CD4-positive, alpha-beta T cell treated with Interleukin-4 for 4 hours (primary cell): ENCODE data around the gene SLC26A9.

ENCODE experiments used
- DNase-seq: peaks from one replicate; pipeline ENCODE4 v3.0.0-alpha.2; 2020

The SLC26A9 gene, protein sequence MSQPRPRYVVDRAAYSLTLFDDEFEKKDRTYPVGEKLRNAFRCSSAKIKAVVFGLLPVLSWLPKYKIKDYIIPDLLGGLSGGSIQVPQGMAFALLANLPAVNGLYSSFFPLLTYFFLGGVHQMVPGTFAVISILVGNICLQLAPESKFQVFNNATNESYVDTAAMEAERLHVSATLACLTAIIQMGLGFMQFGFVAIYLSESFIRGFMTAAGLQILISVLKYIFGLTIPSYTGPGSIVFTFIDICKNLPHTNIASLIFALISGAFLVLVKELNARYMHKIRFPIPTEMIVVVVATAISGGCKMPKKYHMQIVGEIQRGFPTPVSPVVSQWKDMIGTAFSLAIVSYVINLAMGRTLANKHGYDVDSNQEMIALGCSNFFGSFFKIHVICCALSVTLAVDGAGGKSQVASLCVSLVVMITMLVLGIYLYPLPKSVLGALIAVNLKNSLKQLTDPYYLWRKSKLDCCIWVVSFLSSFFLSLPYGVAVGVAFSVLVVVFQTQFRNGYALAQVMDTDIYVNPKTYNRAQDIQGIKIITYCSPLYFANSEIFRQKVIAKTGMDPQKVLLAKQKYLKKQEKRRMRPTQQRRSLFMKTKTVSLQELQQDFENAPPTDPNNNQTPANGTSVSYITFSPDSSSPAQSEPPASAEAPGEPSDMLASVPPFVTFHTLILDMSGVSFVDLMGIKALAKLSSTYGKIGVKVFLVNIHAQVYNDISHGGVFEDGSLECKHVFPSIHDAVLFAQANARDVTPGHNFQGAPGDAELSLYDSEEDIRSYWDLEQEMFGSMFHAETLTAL

DNA sequence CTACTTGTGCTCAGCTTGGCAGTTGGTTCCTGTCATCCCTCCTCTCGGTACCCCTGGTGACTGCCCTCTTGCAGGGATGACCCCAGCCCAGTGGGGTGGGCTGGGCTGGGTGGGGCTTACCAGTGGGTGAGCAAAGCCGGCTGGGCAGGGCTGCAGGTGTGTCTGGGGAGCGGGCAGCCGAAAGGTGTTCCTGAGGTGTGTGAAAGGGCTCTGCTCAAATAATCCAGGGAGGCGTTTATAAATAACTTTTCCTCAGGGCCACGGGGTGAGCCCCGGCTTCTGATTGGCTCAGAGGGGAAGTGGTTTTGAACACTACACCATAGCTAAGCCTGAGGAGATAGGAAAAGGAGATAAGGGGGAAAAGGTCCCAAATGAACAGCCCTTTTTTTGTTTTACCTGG is at the start of gene SLC26A9:
Gene SLC26A9, minus strand, starts transcription at position 212 of the 400 bp plus-strand sequence. CDS start 7,636 bp downstream, outside the sequence.
- no peak for DNase-seq

DNA sequence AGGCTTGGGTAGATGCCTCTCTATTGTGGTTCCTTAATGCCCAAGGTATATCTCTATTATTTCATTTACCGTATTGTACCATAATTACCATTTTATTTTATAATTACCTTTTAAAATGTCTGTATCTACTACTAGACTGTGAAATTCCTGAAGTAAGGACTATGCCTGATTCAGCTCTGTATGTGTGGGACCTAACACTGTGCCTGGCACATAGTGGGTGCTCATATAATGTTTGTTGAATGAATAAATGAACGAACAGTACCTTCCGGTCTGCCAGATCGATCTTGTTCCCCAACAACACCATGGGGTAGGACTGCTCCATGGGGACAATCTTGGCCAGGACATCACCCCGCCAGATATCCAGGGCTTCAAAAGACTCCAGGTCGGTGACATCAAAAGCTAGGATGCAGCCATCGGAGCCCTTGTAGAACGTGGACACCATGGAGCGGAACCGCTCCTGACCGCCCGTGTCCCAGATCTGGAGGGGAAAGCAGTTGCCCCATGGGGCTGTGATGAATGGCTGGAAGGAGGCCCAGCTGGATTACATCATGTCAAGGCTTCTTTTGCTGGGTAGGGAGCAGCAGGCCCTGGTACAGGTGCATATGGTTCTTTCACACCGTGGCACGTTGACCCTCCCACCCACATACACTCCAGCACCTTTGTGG is 49.1 kb upstream of the SLC26A9 start:
- no peak for DNase-seq

DNA sequence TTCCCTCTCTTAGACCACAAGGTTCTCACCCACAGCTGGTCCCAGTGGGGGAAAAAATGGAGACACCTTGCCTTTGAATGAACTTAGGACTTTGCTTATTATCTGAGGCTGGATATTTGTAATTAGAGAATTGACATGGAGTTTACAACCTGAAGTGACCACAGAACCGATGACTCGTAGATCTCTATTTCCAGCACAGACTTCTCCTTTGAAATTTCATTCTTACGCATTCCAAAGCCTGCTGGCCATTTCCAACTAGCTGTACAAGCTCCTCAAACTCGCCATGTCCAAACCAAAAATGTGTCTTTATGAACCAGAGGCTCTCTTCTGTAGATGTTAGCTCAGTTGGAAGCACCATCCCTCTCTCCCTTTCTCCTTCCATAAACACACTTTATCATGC is 48.0 kb upstream of the SLC26A9 start:
- DNase-seq: no peak

DNA sequence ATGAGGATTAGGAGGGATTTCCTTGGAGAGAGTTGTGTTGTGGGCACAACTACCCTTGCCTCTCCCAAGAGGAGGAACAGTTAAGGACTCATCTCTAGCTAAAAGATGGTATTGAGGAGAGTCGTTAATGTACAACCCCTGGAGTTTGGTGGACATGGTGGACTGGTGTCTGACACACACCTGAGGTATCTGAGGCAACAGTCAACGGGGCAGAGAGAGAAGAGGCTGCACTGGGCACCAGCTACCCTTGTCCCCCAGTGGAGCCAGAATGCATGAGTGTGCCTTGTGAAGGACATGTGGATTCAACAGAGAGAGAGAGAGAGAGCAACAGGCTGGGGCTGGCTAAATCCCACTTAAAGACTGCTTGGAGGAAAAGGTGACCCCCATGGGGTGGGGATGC is 47.0 kb upstream of the SLC26A9 start:
- no peak for DNase-seq

DNA sequence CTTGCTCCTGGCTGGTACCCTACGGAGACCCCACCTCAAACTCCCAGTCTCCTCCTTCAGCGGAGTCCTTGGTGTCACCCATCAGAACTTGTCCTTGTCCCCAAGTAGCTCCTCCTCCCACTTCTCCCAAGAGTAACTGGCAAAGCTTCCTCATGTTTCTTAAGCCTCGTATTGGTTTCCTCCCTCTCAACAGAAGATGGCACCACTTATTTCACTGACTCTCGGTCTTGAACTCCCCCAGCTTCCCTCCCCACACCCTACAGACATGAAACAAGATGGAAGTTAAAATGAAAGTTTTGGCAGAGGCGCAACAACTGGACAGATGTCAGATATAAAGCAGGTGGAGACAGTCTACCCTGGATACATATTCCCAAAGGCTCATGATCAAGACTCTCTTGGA is 46.5 kb upstream of the SLC26A9 start:
- no peak for DNase-seq

DNA sequence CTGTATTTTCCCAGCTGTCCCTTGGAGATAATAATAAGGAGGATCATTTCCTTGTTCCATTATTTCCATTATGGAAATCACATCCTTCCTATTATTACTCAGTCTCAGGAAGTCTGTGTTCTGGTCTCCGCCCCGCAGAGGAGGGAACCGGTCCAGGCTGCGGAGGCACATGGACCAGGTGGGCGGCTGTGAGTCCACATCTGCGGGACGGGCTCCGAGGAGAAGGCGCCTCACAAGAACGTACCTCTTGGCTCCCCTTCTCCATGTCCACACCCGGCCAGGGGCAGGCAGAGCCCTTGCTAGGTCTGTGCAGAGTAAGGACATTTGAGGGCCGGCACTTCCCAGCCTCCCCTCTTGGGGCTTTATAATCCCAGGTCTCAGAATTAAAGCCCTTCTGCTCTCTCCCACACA is 45.3 kb upstream of the SLC26A9 start:
- no peak for DNase-seq

DNA sequence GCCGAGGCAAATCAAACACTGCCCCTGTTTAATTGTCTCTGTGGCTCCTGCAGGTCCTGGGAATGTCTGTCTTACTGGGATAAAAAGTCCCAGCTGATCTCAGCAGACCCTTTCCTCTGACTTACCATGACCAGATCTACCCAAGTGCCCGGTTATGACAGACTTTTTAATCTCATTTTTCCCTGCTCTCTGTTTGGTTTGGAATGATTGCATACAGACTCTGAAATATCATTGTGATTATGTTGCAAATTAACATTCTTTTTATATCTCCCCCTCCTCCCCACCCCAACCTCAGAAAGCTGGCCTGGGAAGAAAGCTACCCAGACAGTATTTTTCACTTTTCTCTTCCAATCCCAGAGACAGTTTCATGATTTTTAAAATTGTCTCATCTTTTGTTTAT is 43.6 kb upstream of the SLC26A9 start:
- no peak for DNase-seq

DNA sequence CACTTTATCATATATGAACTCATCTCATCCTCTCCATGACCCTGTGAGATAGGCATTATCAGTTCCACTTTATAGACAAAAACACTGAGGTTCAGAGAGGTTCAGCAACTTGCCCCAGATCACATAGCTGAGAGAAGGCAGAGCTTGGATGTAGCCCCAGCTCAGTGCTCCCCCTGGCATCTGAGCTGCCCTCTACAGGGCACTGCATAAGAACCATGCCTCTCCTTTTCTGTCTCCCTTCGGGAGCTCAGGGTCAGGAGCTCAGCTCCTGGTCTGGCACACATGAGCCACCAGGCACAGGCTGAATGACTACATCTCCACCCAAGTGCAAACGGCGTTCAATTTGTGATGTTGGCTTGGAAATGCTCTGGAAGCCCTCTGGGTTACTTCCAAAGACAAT is 43.0 kb upstream of the SLC26A9 start:
- no peak for DNase-seq

DNA sequence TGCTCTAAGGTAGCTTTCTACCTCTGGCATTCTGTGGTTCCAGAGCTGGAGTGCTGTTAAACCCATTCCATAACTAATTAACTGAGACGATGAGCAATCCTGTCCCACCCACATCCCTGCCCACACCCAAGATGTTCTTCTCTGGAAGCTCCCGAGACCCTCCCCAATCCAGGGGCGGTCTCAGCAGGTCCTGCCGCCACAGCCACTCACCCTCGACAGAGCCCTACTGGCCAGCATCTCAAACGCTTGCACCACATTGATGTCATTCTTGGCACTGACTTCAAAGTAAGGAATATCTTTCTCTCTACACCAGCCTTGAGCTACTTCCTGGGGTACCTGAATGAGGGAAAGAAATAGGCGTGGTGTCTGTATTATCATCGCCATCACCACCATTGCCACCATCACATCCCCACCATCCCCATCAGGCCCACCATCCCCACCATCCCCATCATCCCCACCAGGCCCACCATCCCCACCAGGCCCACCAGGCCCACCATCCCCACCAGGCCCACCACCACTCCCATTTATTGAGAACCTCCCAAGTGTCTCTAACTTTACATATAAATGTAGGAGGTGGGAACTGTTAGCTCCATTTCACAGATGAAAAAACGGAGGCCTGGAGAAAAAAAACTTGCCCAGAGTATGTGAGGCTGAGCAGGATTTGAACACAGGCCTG is 42.2 kb upstream of the SLC26A9 start:
- DNase-seq: no peak

DNA sequence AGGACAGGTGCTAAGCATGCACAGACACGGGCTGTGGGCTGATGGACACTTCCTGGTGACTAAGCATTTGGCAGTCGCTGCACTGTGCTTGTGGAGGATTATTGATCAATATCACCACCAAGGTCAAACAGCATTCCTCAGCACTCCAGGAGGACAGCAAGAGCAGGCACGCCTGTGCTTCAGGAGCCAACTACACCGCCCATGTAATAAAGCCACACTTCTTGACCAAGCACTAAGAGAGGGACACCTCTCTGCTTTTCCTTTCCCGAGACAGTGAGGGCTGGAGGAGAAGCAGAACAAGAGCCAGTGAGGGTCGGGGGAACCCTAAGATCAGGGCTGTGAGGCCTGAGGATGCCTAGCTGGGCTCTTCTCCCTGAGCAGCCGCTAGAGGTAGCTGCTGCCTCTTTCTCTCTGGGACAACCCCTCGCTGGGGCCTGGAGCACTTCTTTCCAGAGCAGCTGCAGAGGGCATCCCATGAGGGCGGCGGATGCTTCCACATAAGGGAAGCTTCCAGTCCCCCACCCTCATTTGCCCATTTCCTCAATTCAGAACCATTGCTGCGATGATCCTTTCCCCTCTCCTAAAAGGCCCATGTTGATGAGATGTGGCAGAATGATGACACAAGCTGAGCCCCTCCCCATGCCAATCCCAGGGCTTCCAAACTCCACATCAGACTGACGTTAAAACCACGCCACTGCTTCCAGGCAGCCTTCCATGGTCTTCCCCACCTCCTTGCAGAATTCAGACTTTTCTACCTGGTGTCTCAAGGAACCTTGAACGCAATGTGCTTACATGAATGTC is 40.9 kb upstream of the SLC26A9 start:
- no peak for DNase-seq

DNA sequence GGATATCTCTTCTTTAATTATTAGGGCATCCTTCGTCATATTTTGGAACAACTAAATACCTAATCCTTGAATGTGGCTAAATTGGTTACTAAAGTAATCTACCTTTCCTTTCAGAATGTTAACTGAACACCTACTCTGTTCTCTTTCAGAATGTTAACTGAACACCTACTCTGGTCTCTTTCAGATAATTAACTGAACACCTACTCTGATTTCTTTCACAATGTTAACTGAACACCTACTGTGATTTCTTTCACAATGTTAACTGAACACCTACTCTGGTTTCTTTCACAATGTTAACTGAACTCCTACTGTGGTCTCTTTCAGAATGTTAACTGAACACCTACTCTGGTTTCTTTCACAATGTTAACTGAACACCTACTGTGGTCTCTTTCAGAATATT is 38.0 kb upstream of the SLC26A9 start:
- no peak for DNase-seq

DNA sequence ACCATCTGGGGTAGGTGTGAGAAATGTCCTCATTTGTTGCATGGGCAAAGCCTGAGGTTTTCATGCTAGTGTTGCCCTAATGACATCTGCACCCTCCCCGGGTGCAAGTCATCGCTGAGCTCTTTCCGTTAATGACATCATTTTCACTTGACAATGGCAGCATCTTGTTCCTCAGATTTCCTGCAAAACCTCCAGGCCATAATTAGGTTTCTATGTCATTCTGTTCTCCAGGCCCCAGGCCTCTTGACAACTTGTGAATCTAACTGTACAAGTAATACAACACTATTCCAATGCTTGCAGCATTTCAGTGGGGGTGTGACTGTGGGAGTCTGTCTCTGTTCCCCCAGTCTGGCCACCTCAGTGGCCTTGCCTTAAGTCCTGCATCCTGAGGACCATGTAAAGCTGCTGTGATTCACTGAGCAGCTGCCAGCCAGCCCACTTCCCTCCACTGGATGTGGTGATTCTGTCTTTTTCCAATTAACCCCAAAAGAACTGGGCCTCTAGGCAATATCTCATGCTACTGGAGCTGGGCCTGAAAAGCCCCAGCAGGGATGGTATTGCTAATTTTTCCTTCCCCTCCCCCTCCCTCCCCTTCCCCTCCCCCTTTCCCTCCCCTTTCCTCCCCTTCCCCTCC is 37.1 kb upstream of the SLC26A9 start:
- DNase-seq: no peak

DNA sequence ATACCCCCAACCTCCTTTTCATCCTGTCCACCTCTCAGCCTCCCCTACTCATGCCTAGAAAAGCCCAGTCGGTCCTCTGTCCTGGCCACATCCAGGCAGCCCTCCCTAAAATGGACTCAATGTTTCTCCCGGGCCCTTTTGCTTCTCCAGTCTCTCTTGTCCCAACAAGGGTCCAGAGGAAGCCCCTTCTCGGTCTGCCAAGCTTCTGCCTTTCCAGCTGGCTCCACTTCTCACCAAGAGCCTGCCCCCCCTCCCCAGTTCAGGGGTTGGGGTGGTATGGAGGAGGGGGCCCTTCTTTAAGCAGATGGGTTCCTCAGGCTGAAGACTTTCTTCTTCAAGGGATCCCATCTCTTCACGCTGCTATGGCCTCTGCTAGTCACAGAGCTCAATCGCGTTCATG is 36.0 kb upstream of the SLC26A9 start:
- no peak for DNase-seq

DNA sequence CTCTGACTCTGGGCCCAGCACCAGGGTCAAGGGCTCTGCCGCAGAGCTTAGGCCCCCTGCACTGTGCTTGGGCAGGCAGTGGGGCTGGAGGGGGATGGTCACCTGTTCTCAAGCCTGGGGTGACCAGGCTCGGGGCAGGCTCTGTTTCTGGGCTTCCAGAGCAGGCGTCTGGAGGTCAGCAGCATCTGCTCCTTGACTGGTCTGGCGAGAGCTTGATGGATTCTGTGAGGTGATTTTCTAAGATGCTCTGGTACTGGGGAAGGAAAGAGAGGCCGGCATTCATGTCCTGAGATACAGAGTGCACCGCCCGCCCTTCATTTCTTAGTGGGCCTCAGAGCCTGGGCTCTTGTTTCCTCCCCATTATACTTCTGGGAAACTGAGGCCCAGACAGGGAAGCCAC is 35.4 kb upstream of the SLC26A9 start:
- DNase-seq: no peak

DNA sequence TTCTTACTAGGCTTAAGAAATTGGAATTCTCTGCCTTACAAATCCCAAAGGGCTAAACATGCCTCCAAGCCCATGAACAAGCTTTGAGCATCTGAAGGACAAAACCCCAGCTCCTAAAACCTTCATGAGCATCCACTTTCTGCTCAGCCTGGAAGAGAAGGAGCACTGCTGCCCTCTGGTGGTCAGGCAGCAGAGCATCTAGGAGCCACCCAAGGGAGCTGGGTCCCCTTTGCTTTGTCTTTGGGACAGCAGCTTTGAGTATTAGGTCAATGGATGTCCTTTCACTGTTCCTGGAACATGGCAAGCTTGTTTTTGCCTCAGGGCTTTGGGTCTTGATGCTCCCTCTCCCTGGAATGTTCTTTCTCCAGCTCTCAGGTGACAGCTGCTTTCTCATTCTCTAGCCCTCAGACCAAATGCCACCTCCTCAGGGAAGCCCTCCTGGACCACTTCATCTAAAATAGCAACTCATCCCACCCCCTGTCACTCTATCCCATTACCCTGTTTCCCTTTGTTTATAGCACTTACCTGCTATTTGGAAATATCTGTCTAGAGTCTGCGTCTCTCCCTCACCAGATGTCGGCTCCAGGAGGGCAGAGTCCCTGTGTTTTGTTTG is 34.3 kb upstream of the SLC26A9 start:
- DNase-seq: peak; percentile 70

DNA sequence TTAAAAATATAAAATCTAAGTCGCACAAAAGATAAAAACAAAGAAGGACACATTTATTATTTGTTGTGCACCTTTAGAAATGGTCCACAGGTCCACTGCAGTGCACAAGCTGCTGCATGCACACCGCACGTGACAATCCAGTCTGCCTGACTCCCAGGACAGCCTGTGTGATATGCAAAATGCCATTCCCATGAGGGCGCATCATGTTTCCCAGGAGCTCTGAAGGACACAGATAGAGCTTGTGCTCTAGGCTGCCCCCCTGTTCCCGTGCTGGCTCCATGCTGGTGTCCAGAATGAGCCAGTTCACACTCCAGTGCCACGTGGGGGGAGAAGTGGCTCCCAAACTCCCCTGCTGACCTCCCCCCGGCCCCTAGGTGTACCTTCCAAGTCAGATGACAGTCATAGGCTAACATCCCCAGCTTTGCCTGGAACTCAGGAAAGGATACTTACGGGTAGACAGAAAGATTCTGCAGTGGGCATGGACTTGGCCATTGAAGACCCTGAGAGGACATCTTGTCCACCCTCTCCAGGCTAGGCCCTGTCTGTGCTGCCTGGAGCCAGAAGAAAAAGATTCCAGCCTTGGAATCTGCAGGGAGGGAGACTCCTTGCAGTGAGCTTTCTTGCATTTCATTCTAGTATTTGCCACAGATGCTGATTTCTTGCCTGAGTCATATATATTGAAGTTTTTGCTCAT is 33.6 kb upstream of the SLC26A9 start:
- DNase-seq: no peak

DNA sequence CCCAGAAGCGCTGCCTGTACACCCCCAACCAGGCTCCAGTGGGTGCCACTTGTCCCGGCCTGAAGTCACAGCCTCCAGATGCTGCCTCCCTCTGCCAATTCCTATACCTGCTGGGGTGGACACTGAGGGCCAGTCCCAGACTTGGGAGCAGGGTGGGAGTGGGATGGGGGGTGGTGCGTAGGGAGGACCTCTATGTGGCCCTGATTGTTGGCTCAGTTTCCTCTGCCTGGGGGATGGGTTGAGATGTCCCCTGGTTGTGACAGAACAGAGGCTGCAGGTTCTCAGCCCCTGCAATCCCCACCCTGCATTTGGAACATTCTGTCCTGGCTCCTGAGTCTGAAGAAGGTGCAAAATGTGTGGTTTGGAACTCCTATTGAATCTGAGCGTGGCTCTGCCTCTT is 32.8 kb upstream of the SLC26A9 start:
- DNase-seq: no peak

DNA sequence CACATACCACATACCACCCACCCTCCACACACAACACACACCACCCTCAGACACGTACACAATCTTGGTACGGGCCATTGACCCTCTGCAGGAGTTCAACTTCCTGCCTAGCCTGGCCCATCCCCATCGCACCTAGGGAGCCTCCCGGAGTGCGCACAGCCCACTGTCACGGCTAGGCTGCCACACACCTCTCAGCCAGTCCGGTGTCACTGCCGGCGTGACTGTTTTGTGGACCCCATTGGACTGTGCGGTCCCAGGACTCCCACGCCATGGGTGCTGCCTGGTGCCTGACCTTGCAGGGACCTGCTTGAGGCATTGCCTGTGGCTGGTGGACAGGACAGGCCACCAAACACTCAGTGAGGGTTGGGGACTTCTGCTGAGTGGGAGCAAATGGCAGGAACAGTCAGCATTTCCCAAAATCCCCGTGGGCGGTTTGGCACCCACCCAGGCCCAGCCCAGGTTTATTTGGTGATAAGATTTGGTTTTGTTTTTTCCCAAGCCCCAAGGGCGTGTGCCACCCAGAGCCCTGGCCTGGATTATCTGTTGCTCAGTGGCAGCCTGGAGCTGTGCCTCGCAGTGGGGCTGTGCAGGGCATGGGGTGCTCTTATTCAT is 32.2 kb upstream of the SLC26A9 start:
- DNase-seq: no peak

DNA sequence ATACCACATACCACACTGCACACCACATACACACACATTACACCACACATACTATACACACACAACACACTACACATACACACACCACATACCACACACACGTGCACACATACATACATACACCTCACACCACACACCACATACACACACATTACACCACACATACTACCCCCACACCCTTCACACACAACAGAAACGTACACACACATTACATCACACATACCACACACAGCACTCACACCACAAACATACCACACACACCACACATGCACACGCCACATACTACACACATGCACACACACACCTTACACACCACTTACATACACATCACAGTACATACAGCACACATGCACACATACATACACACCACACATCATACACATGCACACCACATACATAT is 31.5 kb upstream of the SLC26A9 start:
- no peak for DNase-seq
